BE2C (cell line): ENCODE measurements around the gene BAHD1.
A peak's percentile ranks its signal among the peaks of the same experiment; 100 is the strongest.

ENCODE experiments used
- DNase-seq: peaks from one replicate; pipeline ENCODE4 v3.0.0-alpha.2; 2020
- H3K27me3 ChIP-seq: fragments of 250-450 bp; sonication (Bioruptor Pico); 2 replicates; pipeline ENCODE4 v1.5.1; 2020; ENCODE audit warnings: mild to moderate bottlenecking
- H3K36me3 ChIP-seq: fragments of 250-450 bp; sonication (Bioruptor Pico); 2 replicates; pipeline ENCODE4 v1.5.1; 2020; ENCODE audit warnings: mild to moderate bottlenecking
- H3K4me1 ChIP-seq: fragments of 250-450 bp; sonication (Bioruptor Pico); 2 replicates; pipeline ENCODE4 v1.5.1; 2020
- H3K4me3 ChIP-seq: 2 replicates; pipeline ENCODE4 v1.5.1; 2011; ENCODE audit warnings: low read depth, low read length
- H3K9me3 ChIP-seq: fragments of 250-450 bp; sonication (Bioruptor Pico); 2 replicates; pipeline ENCODE4 v1.5.1; 2020
- TF ChIP-seq, protein P1 (sequence below): IDR thresholded peaks from 2 replicates; pipeline ENCODE4 v1.5.1; 2012; ENCODE audit warnings: mild to moderate bottlenecking, low read depth, low read length

The BAHD1 gene

DNA sequence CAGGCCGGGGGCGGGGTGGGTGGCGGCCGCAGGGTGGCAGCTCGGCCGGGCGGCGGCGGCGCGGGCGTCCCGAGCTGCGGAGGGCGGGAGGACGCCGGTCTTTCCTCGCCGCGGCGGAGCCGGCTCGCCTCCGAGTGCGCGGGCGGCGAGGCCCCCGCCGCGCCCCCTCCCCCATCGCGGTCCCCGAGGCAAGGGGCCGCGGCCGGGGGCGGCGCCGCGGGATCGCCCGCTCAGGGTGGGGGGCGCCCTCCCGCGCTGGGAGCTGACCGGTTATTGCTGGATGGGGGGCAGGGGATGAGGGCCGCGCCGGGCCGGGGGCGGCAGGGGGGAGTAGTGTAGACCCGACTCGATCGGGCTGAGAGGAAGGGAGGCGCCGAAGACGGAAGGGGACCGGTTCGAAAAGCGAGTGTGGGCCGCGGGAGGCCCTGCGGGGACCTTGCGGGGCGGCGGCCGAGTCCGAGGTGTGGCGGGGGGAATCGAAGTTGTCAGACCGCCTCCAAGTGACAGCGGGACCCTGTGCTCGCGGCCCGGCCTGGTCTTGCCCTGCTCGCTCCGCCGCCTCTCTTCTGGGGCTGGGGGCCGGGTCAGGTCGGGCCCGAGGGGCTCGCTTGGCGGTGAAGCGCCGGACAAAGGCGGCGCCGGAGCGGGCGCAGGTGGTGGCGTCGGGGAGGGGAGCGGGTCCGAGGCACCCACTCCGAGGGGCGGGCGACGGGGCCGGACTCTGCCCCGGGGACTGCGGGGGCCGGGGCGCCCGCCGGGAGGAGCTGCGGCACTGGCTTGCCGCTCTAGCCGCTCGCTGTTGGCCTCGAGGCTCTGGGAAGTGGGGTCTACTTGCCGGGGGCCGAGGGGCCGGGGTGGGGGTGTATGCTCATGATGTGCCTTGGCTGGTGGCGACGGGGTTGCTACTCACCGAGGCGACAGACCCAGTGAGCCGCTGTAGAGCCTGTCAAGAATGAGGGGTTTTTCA lies 1.1 kb downstream of the BAHD1 start:
- TF ChIP-seq, protein P1, sequence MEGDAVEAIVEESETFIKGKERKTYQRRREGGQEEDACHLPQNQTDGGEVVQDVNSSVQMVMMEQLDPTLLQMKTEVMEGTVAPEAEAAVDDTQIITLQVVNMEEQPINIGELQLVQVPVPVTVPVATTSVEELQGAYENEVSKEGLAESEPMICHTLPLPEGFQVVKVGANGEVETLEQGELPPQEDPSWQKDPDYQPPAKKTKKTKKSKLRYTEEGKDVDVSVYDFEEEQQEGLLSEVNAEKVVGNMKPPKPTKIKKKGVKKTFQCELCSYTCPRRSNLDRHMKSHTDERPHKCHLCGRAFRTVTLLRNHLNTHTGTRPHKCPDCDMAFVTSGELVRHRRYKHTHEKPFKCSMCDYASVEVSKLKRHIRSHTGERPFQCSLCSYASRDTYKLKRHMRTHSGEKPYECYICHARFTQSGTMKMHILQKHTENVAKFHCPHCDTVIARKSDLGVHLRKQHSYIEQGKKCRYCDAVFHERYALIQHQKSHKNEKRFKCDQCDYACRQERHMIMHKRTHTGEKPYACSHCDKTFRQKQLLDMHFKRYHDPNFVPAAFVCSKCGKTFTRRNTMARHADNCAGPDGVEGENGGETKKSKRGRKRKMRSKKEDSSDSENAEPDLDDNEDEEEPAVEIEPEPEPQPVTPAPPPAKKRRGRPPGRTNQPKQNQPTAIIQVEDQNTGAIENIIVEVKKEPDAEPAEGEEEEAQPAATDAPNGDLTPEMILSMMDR = no peak
- no peaks in the 10 kb centered on the region for H3K9me3 ChIP-seq
- peak; percentile 49 for DNase-seq
- peak overlapping the region; percentile 65 for H3K4me3 ChIP-seq
- H3K27me3 ChIP-seq = no peaks in the 10 kb centered on the region
- H3K4me1 ChIP-seq = peaks cover 13% of the 10 kb centered on the region
- H3K36me3 ChIP-seq = no peaks in the 10 kb centered on the region

DNA sequence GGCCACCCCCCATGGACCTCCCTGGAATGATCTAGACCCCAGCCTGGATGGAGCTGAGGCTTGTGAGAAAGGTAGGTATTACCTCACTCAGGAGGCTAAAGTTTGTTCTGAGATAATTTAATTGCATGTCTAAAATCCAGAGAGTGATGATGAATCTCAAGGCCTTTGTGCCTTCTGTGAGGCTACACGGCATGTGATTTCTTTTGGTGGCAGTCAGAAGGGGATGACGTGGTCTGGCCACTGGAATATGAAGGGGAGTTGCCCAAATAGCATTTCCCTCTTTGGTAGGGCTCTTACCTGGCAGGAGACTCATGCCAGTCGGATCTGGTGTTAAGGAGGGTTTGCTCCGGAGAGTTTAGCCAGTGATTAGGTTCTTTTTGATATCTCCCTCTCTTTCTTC lies 2.5 kb downstream of the BAHD1 start:
- DNase-seq = no peak
- Histone ChIP-seq H3K9me3 (no peaks in the 10 kb centered on the region), H3K4me1 (peaks cover 6% of the 10 kb centered on the region), H3K4me3 (peak overlapping the region; percentile 65; the same call in 1 of the 2 replicates), H3K27me3 (no peaks in the 10 kb centered on the region), H3K36me3 (no peaks in the 10 kb centered on the region)
- TF ChIP-seq, protein P1 = no peak

DNA sequence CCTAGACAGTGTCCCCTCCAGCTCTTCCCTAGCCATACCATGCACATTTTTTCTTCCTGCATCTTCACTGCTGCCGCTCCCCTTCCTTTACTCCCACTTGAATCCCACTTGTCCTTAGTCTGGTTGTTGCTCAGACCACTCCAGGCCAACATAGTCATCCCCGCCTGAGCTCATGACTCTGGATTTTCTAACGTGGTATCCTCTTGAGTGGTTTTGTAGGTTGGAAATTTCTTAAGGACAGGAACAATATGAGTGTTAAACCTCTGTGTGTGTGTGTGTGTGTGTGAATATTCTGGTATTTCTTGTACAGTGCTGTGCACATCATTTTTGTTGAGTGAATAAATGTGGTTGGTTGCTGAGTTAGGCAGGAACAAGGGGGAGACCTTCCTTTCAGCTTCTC lies 3.1 kb downstream of the BAHD1 start:
- no peaks in the 10 kb centered on the region for H3K9me3 ChIP-seq

DNA sequence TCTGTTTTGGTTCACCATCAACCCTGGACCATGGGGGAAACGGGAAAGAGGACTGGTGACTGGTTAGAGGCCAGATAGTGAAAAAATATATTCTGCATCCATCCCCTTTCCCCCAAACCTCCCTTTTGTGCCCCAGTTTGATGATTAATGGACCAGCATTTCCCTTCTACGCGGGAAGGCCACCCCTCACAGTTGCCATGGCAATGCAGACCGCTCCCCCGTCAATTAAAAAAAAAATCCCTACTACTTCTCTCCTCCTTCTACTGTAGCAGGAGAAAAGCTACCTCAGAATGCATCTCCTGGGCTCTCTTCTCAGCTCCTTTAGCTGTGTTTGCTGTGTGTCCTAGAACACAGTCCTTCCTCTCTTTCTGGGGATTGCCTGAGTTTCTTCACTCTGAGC lies 4.0 kb downstream of the BAHD1 start:
- no peak overlapping the region for H3K4me3 ChIP-seq
- no peak for DNase-seq
- H3K27me3 ChIP-seq = no peaks in the 10 kb centered on the region
- no peaks in the 10 kb centered on the region for H3K9me3 ChIP-seq
- no peaks in the 10 kb centered on the region for H3K36me3 ChIP-seq
- peaks cover 4% of the 10 kb centered on the region for H3K4me1 ChIP-seq
- TF ChIP-seq, protein P1 = no peak

More for the DNA sequence above, 3.1 kb downstream of the BAHD1 start:
- TF ChIP-seq, protein P1 = no peak
- Histone ChIP-seq H3K4me1 (peaks cover 6% of the 10 kb centered on the region), H3K27me3 (no peaks in the 10 kb centered on the region), H3K4me3 (no peak overlapping the region), H3K36me3 (no peaks in the 10 kb centered on the region)
- no peak for DNase-seq

DNA sequence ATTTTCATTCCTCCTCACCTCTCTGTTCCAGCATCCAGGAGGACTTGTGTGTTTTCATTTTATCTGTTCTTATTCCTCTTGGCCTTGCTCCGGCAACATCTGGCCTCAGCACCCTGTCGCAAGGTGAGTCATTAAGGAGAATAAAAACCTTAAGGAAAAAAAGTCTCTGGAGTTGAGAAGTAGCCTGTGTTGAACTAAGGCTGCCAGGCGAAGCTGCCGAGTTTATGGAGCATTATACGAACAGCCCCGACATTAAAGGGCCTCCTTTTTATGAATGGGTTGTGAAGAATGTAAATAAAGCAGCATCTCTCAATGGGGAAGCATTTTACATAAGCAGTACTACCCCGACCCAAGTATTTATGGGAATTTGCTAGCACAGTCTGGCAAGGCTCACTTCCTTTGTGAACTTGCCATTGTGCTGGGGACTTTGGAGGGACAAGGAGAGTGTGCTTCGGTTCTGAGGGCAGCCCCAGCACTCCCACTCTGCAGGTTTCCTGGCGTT lies 4.7 kb downstream of the BAHD1 start:
- Histone ChIP-seq H3K36me3 (no peaks in the 10 kb centered on the region), H3K27me3 (no peaks in the 10 kb centered on the region), H3K4me3 (no peak overlapping the region), H3K4me1 (peaks cover 4% of the 10 kb centered on the region), H3K9me3 (no peaks in the 10 kb centered on the region)
- TF ChIP-seq, protein P1 = no peak
- DNase-seq = no peak

DNA sequence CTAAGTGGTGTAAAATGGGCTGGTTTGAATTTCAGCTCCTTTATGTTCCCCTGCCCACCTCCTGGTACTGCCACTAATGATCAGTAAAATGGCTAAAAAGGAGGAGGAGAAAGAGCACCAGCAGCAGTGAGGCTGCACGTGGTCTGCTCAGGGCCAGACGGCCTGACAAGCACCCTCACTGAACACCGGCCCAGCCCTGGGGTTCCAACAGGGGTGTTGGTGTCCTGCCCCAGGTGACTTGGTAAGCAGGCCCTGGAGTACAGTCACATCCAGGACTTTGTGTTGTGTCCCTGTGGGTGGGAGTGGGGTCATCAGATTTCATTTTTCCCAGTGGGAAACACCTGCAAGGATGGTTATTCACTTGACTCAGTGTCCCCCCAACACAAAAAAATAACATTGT lies 5.4 kb downstream of the BAHD1 start:
- peaks cover 4% of the 10 kb centered on the region for H3K4me1 ChIP-seq

More for the DNA sequence above, 5.4 kb downstream of the BAHD1 start:
- Histone ChIP-seq H3K27me3 (no peaks in the 10 kb centered on the region), H3K4me3 (no peak overlapping the region), H3K9me3 (no peaks in the 10 kb centered on the region), H3K36me3 (no peaks in the 10 kb centered on the region)
- TF ChIP-seq, protein P1 = no peak
- no peak for DNase-seq
